Body of pancreas (tissue), 4 donors: ENCODE results near the gene ERI3.

Experiments
- POLR2A ChIP-seq, 3 donors: fragments of 450-650 bp; IDR thresholded peaks; one replicate each; pipeline ENCODE4 v1.6.1; 2016; ENCODE audit warnings: antibody characterized with exemption in 3 of 3, mild to moderate bottlenecking in 2 of 3
- TF ChIP-seq, protein P1 (sequence below), 7 experiments: fragments of 450-650 bp in 4 of 7; fragments of 200-600 bp in 3 of 7; sonication (generic) in 3 of 7; IDR thresholded peaks; one replicate each; pipeline ENCODE4 v1.5.1; 2016 to 2019; ENCODE audit warnings: antibody characterized with exemption in 7 of 7

DNA sequence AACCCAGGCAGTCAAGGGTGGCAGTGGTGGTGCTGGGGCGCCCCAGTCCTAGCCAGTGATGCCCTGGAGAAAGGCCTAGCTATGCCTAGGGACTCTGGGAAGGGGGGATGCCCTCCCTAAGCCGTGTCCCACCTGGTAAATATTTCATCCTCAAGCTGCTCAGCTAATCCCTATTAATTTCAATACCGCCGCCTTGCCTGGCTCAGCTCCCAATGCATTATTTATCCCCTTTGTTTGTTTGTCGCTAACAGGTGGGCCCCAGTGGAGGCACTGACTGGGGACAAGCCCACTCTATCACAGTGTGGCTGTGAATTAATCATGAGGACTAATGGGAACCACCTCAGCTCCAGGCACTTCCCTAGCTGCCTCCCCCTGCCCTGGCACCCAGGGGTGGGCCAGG lies 119.2 kb downstream of the ERI3 start:
- TF ChIP-seq, protein P1, sequence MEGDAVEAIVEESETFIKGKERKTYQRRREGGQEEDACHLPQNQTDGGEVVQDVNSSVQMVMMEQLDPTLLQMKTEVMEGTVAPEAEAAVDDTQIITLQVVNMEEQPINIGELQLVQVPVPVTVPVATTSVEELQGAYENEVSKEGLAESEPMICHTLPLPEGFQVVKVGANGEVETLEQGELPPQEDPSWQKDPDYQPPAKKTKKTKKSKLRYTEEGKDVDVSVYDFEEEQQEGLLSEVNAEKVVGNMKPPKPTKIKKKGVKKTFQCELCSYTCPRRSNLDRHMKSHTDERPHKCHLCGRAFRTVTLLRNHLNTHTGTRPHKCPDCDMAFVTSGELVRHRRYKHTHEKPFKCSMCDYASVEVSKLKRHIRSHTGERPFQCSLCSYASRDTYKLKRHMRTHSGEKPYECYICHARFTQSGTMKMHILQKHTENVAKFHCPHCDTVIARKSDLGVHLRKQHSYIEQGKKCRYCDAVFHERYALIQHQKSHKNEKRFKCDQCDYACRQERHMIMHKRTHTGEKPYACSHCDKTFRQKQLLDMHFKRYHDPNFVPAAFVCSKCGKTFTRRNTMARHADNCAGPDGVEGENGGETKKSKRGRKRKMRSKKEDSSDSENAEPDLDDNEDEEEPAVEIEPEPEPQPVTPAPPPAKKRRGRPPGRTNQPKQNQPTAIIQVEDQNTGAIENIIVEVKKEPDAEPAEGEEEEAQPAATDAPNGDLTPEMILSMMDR (IDR thresholded peaks at IDR 0.05) = no peak
- TF ChIP-seq POLR2A (IDR thresholded peaks at IDR 0.05) = no peak
